SU-DHL-6 (cell line): ENCODE measurements around the gene PDK3.

Experiments
- EZH2phosphoT487 ChIP-seq: fragments of 200-600 bp; sonication (generic), shearing (Covaris generic); conservative IDR thresholded peaks from 2 replicates; pipeline ENCODE4 v1.6.1; 2018; ENCODE audit warnings: mild to moderate bottlenecking, antibody characterized with exemption, low read length, moderate library complexity, mixed read lengths
- TF ChIP-seq, protein P1 (sequence below): fragments of 200-600 bp; sonication (generic); IDR thresholded peaks from one replicate; pipeline ENCODE4 v1.5.1; 2017; ENCODE audit warnings: antibody characterized with exemption, mild to moderate bottlenecking, low read length, moderate library complexity; ENCODE audit not compliant: insufficient read depth, poor library complexity, severe bottlenecking

DNA sequence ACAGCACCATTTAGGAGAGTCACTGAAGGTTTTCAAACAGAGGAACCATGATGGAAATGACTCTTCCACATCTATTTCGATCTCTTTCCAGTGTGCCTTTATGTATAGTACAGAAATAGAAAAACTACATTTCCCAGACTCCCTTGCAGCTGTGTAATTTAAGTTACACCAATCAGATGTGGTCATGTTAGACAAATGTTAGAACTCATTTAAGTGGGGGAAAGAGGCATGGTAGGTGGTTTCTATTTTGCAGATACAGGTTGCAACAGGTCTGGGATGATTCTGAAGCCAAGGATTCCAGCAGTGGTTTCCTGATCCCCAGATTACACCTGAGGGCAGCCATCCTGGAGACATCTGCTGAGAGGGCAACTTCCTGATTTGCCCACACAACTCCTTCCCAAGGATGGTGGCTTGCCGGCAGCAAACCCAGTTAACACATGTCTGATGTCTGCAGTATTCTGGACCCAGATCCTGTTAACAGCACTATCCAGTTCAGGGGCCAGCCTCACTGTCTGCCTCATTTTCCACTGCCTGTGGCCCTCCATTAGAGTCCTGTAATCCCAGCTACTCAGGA lies 38.7 kb upstream of the PDK3 start:
- TF ChIP-seq, protein P1, sequence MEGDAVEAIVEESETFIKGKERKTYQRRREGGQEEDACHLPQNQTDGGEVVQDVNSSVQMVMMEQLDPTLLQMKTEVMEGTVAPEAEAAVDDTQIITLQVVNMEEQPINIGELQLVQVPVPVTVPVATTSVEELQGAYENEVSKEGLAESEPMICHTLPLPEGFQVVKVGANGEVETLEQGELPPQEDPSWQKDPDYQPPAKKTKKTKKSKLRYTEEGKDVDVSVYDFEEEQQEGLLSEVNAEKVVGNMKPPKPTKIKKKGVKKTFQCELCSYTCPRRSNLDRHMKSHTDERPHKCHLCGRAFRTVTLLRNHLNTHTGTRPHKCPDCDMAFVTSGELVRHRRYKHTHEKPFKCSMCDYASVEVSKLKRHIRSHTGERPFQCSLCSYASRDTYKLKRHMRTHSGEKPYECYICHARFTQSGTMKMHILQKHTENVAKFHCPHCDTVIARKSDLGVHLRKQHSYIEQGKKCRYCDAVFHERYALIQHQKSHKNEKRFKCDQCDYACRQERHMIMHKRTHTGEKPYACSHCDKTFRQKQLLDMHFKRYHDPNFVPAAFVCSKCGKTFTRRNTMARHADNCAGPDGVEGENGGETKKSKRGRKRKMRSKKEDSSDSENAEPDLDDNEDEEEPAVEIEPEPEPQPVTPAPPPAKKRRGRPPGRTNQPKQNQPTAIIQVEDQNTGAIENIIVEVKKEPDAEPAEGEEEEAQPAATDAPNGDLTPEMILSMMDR = no peak
- no peak for TF ChIP-seq EZH2phosphoT487
